ENCODE measurements around the gene CORO6.

CORO6 gene

DNA sequence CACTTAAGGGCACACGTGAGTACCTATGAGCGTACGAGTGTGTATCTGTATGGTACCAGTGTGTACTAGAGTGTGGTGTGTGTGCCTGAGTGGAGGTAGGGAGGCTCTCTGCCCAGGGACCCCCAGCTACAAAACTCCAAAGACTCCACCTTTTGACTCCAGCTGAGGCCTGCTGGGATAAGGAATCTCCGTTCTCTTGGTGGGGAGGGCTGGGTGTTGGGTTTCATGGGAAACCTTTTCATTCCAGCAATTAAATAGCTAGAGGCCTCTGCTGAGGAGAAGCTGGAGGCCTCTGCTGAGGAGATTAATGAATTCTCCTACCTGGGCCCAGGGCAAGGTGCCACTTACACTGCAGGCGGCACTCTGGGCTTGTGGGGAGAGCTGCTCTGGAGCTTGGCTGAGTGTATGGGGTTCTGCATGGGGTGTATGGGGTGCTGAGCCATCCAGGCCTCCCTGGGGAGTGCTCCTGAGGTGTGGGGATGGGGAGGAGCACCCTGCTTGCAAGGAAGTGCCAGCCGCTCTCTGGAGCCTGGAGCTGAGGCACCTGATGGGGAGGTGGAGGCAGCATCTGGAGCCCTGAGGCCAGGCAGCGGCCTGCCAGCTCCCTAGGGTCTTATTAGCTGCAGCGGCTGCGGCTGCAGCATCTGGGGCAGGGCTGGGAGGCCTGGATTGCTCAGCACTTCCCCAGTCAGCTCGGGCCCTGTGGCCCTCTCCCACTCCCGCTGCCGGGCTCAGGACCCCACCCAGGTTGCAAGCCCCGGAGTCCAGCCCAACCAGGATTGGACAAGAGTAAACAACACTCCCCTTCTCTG is 25.1 kb downstream of the CORO6 start:
- DNase-seq (ENCODE audit: low read depth, low spot score): no peak
- peaks cover 18% of the 10 kb centered on the region for H3K4me1 ChIP-seq (ENCODE audit: control insufficient read depth, insufficient read depth, low read length)
- WGBS (ENCODE audit: insufficient coverage, insufficient read length): no CpG with 5 or more reads among the region's 13 CpGs
- no peaks in the 10 kb centered on the region for H3K9me3 ChIP-seq (ENCODE audit: control insufficient read depth, insufficient read depth, low read length)
- no peaks in the 10 kb centered on the region for H3K36me3 ChIP-seq (ENCODE audit: control insufficient read depth, insufficient read depth, low read length)
- H3K27ac ChIP-seq (ENCODE audit: low read length): no peak overlapping the region
- no peaks in the 10 kb centered on the region for H3K27me3 ChIP-seq (ENCODE audit: control insufficient read depth, insufficient read depth, low read length)
- H3K4me3 ChIP-seq (ENCODE audit: low read length): no peak overlapping the region

DNA sequence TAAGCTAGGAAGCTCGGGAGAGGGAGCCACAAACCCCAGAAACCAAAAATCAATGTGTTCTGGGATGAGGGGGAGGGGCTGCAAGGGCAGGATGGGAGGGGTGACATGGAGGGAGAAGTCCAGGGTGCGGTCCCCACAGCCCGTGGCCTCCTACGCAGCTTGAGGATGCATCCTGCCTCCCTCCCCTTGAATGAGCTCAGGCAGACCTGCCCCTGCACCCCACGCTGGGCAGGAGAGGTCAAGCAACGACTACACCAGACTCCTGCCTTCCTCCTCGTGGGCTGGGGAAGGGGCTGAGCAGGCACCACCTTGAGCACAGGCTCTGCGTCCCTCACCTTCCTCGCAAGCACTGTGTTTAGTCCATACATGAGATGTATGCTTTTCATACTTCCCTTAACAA is 25.9 kb downstream of the CORO6 start:
- Histone ChIP-seq H3K4me1 (ENCODE audit: control insufficient read depth, insufficient read depth, low read length) (peaks cover 22% of the 10 kb centered on the region), H3K4me3 (ENCODE audit: low read length) (no peak overlapping the region), H3K27me3 (ENCODE audit: control insufficient read depth, insufficient read depth, low read length) (no peaks in the 10 kb centered on the region), H3K36me3 (ENCODE audit: control insufficient read depth, insufficient read depth, low read length) (no peaks in the 10 kb centered on the region), H3K9me3 (ENCODE audit: control insufficient read depth, insufficient read depth, low read length) (no peaks in the 10 kb centered on the region), H3K27ac (ENCODE audit: low read length) (no peak overlapping the region)
- DNase-seq (ENCODE audit: low read depth, low spot score): no peak
- no CpG with 5 or more reads among the region's 9 CpGs for WGBS (ENCODE audit: insufficient coverage, insufficient read length)

- H3K27me3 ChIP-seq (ENCODE audit: control insufficient read depth, insufficient read depth, low read length): no peaks in the 10 kb centered on the region
- peaks cover 22% of the 10 kb centered on the region for H3K4me1 ChIP-seq (ENCODE audit: control insufficient read depth, insufficient read depth, low read length)
- H3K36me3 ChIP-seq (ENCODE audit: control insufficient read depth, insufficient read depth, low read length): no peaks in the 10 kb centered on the region
- WGBS (ENCODE audit: insufficient coverage, insufficient read length): no CpG with 5 or more reads among the region's 12 CpGs
- no peak for DNase-seq (ENCODE audit: low read depth, low spot score)
- no peak overlapping the region for H3K27ac ChIP-seq (ENCODE audit: low read length)
- no peak overlapping the region for H3K4me3 ChIP-seq (ENCODE audit: low read length)
- no peaks in the 10 kb centered on the region for H3K9me3 ChIP-seq (ENCODE audit: control insufficient read depth, insufficient read depth, low read length)
Observed at GRCh38 chr17:29595943-29596774, 26.6 kb downstream of the CORO6 start.

- no peak overlapping the region for H3K4me3 ChIP-seq (ENCODE audit: low read length)
- no peaks in the 10 kb centered on the region for H3K9me3 ChIP-seq (ENCODE audit: control insufficient read depth, insufficient read depth, low read length)
- no peak for DNase-seq (ENCODE audit: low read depth, low spot score)
- H3K27me3 ChIP-seq (ENCODE audit: control insufficient read depth, insufficient read depth, low read length): no peaks in the 10 kb centered on the region
- H3K36me3 ChIP-seq (ENCODE audit: control insufficient read depth, insufficient read depth, low read length): no peaks in the 10 kb centered on the region
- no CpG with 5 or more reads among the region's 7 CpGs for WGBS (ENCODE audit: insufficient coverage, insufficient read length)
- peaks cover 22% of the 10 kb centered on the region for H3K4me1 ChIP-seq (ENCODE audit: control insufficient read depth, insufficient read depth, low read length)
- H3K27ac ChIP-seq (ENCODE audit: low read length): no peak overlapping the region
Observed at GRCh38 chr17:29595107-29595942, 27.4 kb downstream of the CORO6 start.

DNA sequence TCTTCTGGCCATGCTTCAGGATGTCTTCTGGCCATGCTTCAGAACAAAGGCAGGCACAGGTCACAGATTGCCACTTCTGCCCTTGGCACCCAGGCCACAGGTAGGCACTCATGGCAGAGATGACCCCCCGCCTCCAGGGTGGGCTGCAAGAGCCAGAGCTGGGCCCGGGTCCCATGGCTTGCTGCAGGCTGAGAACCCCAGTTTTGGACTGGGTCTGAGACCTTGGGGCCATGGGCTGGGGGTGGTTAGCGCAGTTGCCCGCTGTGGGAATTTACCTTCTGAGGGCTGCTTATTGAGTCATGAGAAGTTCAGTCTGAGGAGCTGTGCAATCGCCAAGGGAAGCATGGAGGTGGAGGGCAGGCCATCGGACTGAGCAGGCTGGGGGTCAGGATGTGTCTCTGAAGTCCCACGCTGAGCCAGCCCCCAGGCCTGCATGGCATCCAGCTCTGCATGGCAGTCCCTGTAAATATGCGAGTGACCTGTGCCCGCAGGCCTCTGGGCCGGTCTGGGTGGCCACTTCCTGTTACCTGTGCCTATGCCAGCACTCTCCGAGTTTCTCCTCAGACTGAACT is 28.1 kb downstream of the CORO6 start:
- H3K27ac ChIP-seq (ENCODE audit: low read length): no peak overlapping the region
- H3K27me3 ChIP-seq (ENCODE audit: control insufficient read depth, insufficient read depth, low read length): no peaks in the 10 kb centered on the region
- H3K36me3 ChIP-seq (ENCODE audit: control insufficient read depth, insufficient read depth, low read length): no peaks in the 10 kb centered on the region
- no peak for DNase-seq (ENCODE audit: low read depth, low spot score)
- H3K4me1 ChIP-seq (ENCODE audit: control insufficient read depth, insufficient read depth, low read length): peaks cover 28% of the 10 kb centered on the region
- H3K4me3 ChIP-seq (ENCODE audit: low read length): no peak overlapping the region
- no peaks in the 10 kb centered on the region for H3K9me3 ChIP-seq (ENCODE audit: control insufficient read depth, insufficient read depth, low read length)
- no CpG with 5 or more reads among the region's 11 CpGs for WGBS (ENCODE audit: insufficient coverage, insufficient read length)

GRCh38 chr17:29593591-29594518 is 28.9 kb downstream of the CORO6 start:
- Histone ChIP-seq H3K9me3 (ENCODE audit: control insufficient read depth, insufficient read depth, low read length) (no peaks in the 10 kb centered on the region), H3K27me3 (ENCODE audit: control insufficient read depth, insufficient read depth, low read length) (no peaks in the 10 kb centered on the region), H3K4me1 (ENCODE audit: control insufficient read depth, insufficient read depth, low read length) (peaks cover 28% of the 10 kb centered on the region), H3K36me3 (ENCODE audit: control insufficient read depth, insufficient read depth, low read length) (no peaks in the 10 kb centered on the region), H3K4me3 (ENCODE audit: low read length) (peak overlapping the region; percentile 65), H3K27ac (ENCODE audit: low read length) (no peak overlapping the region)
- DNase-seq (ENCODE audit: low read depth, low spot score): no peak
- WGBS (ENCODE audit: insufficient coverage, insufficient read length): no CpG with 5 or more reads among the region's 64 CpGs

GRCh38 chr17:29592850-29593551 is 29.7 kb downstream of the CORO6 start, which contains the start of gene ANKRD13B:
ANKRD13B (plus strand) TSS chr17:29593132; CDS start chr17:29593622, 490 bp downstream.
- H3K36me3 ChIP-seq (ENCODE audit: control insufficient read depth, insufficient read depth, low read length): no peaks in the 10 kb centered on the region
- WGBS (ENCODE audit: insufficient coverage, insufficient read length): no CpG with 5 or more reads among the region's 96 CpGs
- H3K4me1 ChIP-seq (ENCODE audit: control insufficient read depth, insufficient read depth, low read length): peaks cover 30% of the 10 kb centered on the region
- H3K27me3 ChIP-seq (ENCODE audit: control insufficient read depth, insufficient read depth, low read length): no peaks in the 10 kb centered on the region
- H3K27ac ChIP-seq (ENCODE audit: low read length): no peak within 1 kb of the TSS
- no peak for DNase-seq (ENCODE audit: low read depth, low spot score)
- H3K4me3 ChIP-seq (ENCODE audit: low read length): peak within 1 kb of the TSS; percentile 65
- no peaks in the 10 kb centered on the region for H3K9me3 ChIP-seq (ENCODE audit: control insufficient read depth, insufficient read depth, low read length)

DNA sequence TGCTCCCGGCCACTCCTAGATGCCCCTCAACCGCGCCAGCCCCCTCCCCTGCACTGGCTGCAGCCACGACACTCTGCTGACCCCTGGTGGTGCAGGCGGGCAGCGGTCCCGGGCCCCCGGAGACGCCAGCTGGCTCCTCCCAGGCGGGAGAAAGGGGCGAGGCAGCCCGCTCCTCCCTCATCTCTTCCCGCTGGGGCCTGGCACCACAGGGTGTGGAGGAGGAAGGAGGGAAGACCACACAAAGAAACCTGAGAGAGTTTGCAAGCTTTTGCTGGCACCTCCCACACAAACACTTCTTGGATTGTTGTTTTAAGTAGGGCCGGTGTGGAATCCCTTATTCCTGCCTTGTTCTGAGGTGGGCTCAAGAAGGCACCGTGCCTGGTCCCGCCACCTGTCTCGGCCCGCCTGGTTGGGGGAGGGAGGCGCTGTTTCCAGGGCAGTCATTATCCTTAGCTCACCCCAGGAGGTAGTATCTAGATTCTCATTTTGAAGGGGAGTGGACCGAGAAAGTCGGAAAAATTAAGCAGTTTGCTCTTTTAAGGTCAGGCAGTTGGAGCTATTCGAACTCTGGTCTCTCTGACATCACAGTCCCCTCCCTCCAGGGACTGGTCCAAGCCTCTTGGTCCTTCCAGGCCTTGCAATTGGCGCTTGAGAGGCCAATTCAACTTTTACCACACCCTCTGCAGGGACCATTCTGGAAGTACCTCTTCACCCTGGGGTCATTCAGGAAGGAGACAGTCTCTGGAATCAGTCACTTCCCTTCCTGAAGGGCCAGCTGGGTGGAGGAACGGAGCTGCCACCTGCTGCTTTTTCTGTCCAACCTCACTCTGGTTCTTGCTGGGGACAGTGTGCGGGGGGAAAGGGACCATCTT is 30.7 kb downstream of the CORO6 start:
- no CpG with 5 or more reads among the region's 25 CpGs for WGBS (ENCODE audit: insufficient coverage, insufficient read length)
- Histone ChIP-seq H3K9me3 (ENCODE audit: control insufficient read depth, insufficient read depth, low read length) (no peaks in the 10 kb centered on the region), H3K4me1 (ENCODE audit: control insufficient read depth, insufficient read depth, low read length) (peaks cover 25% of the 10 kb centered on the region), H3K4me3 (ENCODE audit: low read length) (peak overlapping the region; percentile 74; the same call in 1 of the 2 replicates), H3K36me3 (ENCODE audit: control insufficient read depth, insufficient read depth, low read length) (no peaks in the 10 kb centered on the region), H3K27ac (ENCODE audit: low read length) (no peak overlapping the region), H3K27me3 (ENCODE audit: control insufficient read depth, insufficient read depth, low read length) (no peaks in the 10 kb centered on the region)
- no peak for DNase-seq (ENCODE audit: low read depth, low spot score)

All from iPS DF 6.9 (cell line).